GM11168 (cell line): ENCODE data around the gene IFITM1.

Experiments
- in situ Hi-C: fragments of 300-500 bp; cut with MboI; formaldehyde crosslinking; loops from one replicate; pipeline ENCODE4 v1.12.0; 2022; ENCODE audit warnings: low sequenced_read_pairs; ENCODE audit not compliant: unreplicated experiment

The IFITM1 gene

DNA sequence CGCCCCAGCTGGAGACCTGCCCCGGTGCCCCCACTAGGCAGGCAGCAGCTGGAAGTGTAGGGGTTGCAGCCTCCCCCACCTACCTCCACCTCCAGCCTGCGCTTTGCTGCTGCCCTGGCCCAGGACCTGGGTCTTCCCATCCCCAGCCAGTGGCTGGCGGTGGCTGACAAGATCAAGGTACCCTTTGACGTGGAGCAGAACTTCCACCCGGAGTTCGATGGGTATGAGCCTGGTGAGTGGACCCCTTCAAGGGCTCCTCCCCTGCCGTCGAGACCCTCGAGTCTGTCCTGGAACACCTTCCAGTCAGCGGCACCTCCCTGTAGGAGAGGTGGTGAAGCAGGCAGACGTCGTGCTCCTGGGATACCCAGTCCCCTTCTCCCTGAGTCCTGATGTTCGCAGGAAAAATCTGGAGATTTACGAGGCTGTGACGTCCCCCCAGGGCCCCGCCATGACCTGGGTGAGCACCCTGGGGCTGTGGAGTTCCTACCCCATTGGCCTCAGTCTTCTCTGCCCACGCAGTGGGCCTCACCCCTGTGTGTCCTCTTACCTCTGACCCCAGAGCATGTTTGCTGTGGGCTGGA is 20.5 kb upstream of the IFITM1 start:
- in situ Hi-C loops: no loop called here

- in situ Hi-C loops: no loop called here
These were observed 19.8 kb upstream of the IFITM1 start for GRCh38 chr11:293852-294661.

- in situ Hi-C loops: no loop called here
These were observed 19.1 kb upstream of the IFITM1 start for GRCh38 chr11:294780-295179.

GRCh38 chr11:295351-296170 is 18.3 kb upstream of the IFITM1 start:
- in situ Hi-C loops: no loop called here

- in situ Hi-C loops: no loop called here
These were observed 17.4 kb upstream of the IFITM1 start for GRCh38 chr11:296171-297050.

GRCh38 chr11:297051-297585 is 16.7 kb upstream of the IFITM1 start:
- in situ Hi-C loops: no loop called here

DNA sequence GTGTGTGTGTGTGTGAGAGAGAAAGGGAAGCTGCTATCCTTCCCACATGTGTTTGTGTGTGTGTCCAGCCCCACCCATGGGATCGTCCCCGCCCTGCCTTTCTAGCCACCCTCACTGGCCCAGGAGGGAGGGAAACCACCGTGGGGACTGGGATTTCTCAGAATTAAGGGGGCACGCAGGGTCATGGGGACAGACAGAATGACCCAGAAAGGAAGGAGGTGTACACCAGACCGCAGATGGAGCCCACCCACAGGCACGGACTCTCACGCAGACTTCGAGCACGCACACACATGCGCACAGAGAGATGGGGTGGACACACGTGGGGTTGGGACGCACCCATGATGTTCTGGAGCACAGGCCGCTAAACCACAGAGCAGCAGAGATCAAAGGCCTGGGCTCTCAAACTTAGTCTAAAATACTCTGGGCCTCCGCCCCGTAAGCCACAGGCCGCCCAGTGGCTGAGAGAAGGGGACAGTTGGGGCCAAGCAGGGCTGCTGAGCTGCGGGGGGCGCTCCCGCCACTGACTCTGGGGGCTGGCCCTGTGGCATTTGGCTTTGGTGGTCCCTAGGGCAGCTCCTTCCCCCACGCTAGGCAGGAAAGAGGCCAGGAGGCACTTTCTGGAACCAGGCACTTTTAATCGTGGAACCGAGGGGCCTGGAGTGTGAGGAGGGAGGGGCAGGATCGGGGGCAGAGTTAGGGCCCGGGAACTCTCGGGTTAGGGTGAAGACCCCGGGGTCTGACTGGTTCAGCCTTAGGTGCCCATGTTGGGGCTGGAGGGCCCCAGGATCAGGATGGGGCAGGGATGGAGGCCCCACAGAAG is 16.0 kb upstream of the IFITM1 start:
- in situ Hi-C loops: no loop called here

GRCh38 chr11:298406-299065 is 15.3 kb upstream of the IFITM1 start:
- in situ Hi-C loops: no loop called here

GRCh38 chr11:299081-299891 is 14.6 kb upstream of the IFITM1 start, which contains the start of gene IFITM5:
IFITM5 (minus strand) TSS chr11:299526; CDS start chr11:299490, 36 bp downstream.
- in situ Hi-C loops: no loop called here

GRCh38 chr11:299951-300735 is 13.7 kb upstream of the IFITM1 start:
- in situ Hi-C loops: loop anchor here (5.0 kb wide), 1 partner anchor 47 kb away; no protein-coding TSS in a partner anchor

GRCh38 chr11:303363-303762 is 10.5 kb upstream of the IFITM1 start:
- in situ Hi-C loops: loop anchor here (5.0 kb wide), 1 partner anchor 44 kb away; no protein-coding TSS in a partner anchor

- in situ Hi-C loops: loop anchor here (5.0 kb wide), 1 partner anchor 43 kb away; no protein-coding TSS in a partner anchor
These were observed 9.8 kb upstream of the IFITM1 start for GRCh38 chr11:304061-304506.

DNA sequence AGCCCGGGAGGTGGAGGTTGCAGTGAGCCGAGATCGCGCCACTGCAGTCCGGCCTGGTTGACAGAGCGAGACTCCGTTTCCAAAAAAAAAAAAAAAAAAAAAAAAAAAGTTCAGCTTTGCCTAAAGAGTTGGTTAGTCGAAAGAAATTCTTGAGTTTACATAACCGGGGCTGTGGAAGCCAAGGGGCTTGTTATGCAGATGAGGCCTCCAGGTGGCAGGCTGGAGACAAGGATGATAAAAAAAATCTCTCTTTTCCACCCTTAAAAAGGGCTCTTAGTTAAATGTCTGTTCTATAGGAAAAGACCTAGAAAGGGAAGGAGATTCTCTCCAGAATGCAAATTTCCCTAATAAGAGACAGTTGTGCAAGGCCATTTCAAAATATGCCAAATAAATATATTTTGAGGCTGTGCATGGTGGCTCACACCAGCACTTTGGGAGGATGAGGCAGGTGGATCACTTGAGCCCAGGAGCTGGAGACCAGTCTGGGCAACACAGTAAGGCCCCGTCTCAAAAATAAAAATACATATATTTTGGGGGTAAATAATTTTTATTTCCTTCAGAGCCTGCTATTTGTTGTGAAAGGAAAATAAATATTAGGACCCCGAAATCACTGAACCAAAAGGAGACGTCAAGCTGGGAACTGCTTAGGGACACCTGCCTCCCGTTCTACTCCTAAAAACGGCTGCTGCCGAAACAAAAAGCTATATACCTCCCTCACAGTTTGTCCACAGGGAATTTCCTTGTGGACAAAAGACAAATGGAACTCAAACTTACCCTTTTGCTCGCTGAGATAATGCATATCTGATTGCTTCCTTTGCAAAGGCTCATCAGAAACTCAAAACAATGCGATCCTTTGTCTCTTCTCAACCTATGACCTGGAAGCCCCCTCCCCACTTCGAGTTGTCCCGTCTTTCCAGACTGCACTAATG is 8.7 kb upstream of the IFITM1 start:
- in situ Hi-C loops: loop anchor here (5.0 kb wide), 1 partner anchor 42 kb away; no protein-coding TSS in a partner anchor

GRCh38 chr11:305844-306211 is 8.0 kb upstream of the IFITM1 start:
- in situ Hi-C loops: no loop called here

DNA sequence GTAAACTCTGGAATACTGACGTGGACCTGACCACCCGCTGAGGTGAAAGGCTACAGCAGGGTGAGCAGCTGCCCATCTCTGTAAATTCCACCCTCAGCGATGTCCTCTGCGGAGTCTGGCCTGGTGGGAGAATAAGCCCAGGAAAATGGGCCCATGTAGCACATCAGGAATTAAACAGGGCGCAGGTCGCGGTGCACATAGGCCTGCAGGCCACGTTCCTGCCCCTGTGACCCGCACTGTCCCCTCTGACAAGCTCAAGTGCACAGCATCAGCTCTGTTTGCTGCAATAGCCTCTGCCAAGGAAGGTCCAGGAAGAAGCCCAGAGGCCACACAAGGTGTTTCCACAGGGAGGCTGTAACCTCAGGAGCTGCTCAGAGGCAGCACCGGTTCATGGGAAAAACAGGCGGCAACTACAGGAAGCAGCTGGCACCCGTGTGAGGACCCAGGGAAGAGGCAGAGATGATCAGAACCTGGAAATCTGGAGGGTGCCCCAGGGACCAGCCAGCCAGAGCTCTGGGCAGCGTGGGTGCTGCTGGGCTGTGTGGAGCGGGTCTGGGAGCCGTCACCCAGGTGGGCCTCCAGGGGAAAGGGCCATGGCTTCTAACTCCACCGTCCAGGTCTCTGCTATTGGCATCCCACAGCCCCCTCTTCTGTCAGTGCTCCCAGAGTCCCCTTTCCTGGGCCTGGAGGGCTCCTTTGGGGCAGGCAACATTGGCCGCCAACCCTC is 7.0 kb upstream of the IFITM1 start:
- in situ Hi-C loops: no loop called here
